Stimulated activated naive CD8-positive, alpha-beta T cell treated with anti-CD3 and anti-CD28 coated beads, Interleukin-15, amount 100 ng/mL, for 72 hours (primary cell): ENCODE results near the gene CYP4F22.
"Not testable (repeated sequence)": the region's sequence is repeated elsewhere in the genome, so short reads cannot be mapped to it uniquely, and the experiment has no call there.

ENCODE experiments used
- ATAC-seq: fragments of 150-1000 bp; cut with Tn5 transposase; 2 replicates; pipeline ENCODE4 v1.10.0; 2021; ENCODE audit warnings: mild to moderate bottlenecking, moderate library complexity
- DNase-seq, 2 donors: peaks; one replicate each; pipeline ENCODE4 v3.0.0; 2021 to 2022
- H3K27ac Mint-ChIP-seq, 2 donors: one replicate each; pipeline ENCODE4 v1.8.0; 2022; ENCODE audit warnings: mild to moderate bottlenecking in 2 of 2, mixed read lengths in 2 of 2, moderate library complexity in 2 of 2
- H3K27me3 Mint-ChIP-seq: one replicate; pipeline ENCODE4 v1.8.0; 2022; ENCODE audit warnings: mixed read lengths
- H3K4me1 Mint-ChIP-seq: one replicate; pipeline ENCODE4 v1.8.0; 2022; ENCODE audit warnings: mild to moderate bottlenecking, mixed read lengths
- H3K4me3 Mint-ChIP-seq, 2 donors: one replicate each; pipeline ENCODE4 v1.8.0; 2022; ENCODE audit warnings: mild to moderate bottlenecking in 2 of 2, mixed read lengths in 2 of 2, moderate library complexity in 1 of 2
- H3K9me3 Mint-ChIP-seq, 2 donors: one replicate each; pipeline ENCODE4 v1.8.0; 2022; ENCODE audit warnings: mixed read lengths in 2 of 2

Gene CYP4F22

DNA sequence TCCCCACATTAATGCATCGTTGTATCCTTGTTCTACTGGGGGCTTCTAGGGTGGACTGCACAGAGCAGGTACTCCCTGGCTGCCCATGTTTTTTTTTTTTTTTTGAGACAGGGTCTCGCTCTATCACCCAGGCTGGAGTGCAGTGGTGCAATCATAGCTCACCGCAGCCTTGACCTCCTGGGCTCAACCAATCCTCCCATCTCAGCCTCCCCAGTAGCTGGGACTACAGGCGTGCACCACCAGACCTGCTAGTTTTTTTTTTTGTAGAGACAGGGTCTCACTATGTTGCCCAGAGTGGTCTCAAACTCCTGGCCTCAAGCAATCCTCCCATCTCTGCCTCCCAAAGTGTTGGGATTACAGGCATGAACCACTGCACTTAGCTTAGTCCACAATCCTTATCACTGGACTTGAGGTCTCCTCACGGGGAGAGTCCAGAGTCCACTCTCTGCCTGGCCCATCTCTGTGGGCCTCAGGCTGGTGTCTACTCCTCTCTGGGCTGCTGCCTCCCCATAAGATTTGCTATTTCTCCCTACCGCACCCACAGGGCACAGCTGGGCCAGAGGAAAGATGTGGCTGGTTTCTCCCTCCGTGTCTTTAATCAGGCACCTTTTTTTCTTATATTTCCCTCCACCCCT is 56.3 kb downstream of the CYP4F22 start:
- Mint-ChIP-seq H3K27ac (no peak overlapping the region), H3K27me3 (peaks cover 52% of the 10 kb centered on the region), H3K9me3 (no peaks in the 10 kb centered on the region), H3K4me3 (no peak overlapping the region), H3K4me1 (no peaks in the 10 kb centered on the region)
- ATAC-seq (no peak), DNase-seq (no peak)

GRCh38 chr19:15570420-15570819 is 62.1 kb downstream of the CYP4F22 start:
- Mint-ChIP-seq H3K9me3 (no peaks in the 10 kb centered on the region), H3K4me1 (no peaks in the 10 kb centered on the region), H3K27ac (no peak overlapping the region), H3K27me3 (peaks cover 47% of the 10 kb centered on the region), H3K4me3 (no peak overlapping the region)
- no peak for ATAC-seq
- no peak for DNase-seq

DNA sequence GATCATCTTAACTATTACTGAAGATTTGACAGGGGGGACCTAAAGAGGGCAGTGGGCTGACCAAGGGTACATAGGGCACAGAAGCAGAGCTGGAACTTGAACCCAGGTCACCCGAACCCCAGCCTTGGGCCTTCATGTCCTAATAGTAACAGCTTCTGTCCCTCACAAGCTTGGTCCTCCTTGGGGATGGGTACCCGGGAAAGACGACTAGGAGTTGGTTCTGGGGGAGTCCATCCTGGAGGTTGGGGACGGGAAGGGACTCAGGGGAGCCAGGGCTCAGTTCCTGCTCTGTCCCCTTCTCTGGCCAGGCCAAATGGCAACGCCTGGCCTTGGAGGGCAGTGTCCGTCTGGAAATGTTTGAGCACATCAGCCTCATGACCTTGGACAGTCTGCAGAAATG is 67.1 kb downstream of the CYP4F22 start:
- Mint-ChIP-seq H3K27me3 (peaks cover 16% of the 10 kb centered on the region), H3K27ac (peak overlapping the region in 1 of 2 donors; percentile 10), H3K4me3 (no peak overlapping the region), H3K9me3 (no peaks in the 10 kb centered on the region), H3K4me1 (no peaks in the 10 kb centered on the region)
- ATAC-seq: no peak
- DNase-seq: no peak

DNA sequence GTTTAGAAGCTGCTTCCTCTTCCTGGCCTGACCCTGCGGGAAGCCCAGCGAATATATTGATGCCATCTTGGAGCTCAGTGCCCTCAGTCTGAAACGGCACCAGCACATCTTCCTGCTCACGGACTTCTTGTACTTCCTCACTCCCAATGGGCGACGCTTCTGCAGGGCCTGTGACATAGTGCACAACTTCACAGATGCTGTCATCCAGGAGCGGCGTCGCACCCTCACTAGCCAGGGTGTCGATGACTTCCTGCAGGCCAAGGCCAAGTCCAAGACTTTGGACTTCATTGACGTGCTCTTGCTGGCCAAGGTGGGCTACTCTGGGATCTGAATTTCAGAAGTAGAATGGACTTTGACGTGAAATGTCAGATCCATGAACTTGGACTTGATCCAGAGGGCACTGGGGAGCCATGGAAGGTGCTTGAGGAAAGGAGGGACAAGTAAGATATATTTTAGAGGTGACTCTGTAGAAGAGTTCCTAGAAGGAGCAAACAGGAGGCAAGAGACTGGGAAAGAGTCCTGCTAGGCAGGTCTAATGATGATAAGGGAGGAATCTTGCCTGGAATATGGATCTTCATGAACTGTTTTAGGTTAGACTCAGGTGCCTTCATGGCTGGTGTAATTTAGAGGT is 68.3 kb downstream of the CYP4F22 start:
- H3K4me3 Mint-ChIP-seq: no peak overlapping the region
- DNase-seq (no peak), ATAC-seq (no peak)
- no peak overlapping the region for H3K27ac Mint-ChIP-seq
- no peaks in the 10 kb centered on the region for H3K9me3 Mint-ChIP-seq
- H3K4me1 Mint-ChIP-seq: no peaks in the 10 kb centered on the region
- peaks cover 17% of the 10 kb centered on the region for H3K27me3 Mint-ChIP-seq

- DNase-seq (no peak), ATAC-seq (no peak)
- H3K4me1 Mint-ChIP-seq: no peaks in the 10 kb centered on the region
- H3K9me3 Mint-ChIP-seq: no peaks in the 10 kb centered on the region
- H3K4me3 Mint-ChIP-seq: no peak overlapping the region
- H3K27me3 Mint-ChIP-seq: peaks cover 16% of the 10 kb centered on the region
- H3K27ac Mint-ChIP-seq: no peak overlapping the region
Observed at GRCh38 chr19:15577184-15577771, 69.0 kb downstream of the CYP4F22 start.

- H3K4me3 Mint-ChIP-seq: no peak overlapping the region
- ATAC-seq: no peak
- H3K27me3 Mint-ChIP-seq: peaks cover 35% of the 10 kb centered on the region
- no peak overlapping the region for H3K27ac Mint-ChIP-seq
- no peak for DNase-seq
- H3K9me3 Mint-ChIP-seq: no peaks in the 10 kb centered on the region
- peaks cover 9% of the 10 kb centered on the region for H3K4me1 Mint-ChIP-seq
Observed at GRCh38 chr19:15583346-15583745, 75.0 kb downstream of the CYP4F22 start.

GRCh38 chr19:15584095-15584494 is 75.8 kb downstream of the CYP4F22 start:
- DNase-seq: no peak
- ATAC-seq: no peak
- Mint-ChIP-seq H3K4me3 (peak overlapping the region; percentile 59 to 72), H3K4me1 (peaks cover 9% of the 10 kb centered on the region), H3K27ac (no peak overlapping the region), H3K27me3 (peaks cover 35% of the 10 kb centered on the region), H3K9me3 (no peaks in the 10 kb centered on the region)

GRCh38 chr19:15584541-15585115 is 76.3 kb downstream of the CYP4F22 start:
- peak; percentile 78 to 81 for DNase-seq
- peak overlapping the region; percentile 59 to 72 for H3K4me3 Mint-ChIP-seq

GRCh38 chr19:15587663-15588062 is 79.3 kb downstream of the CYP4F22 start:
- DNase-seq (no peak), ATAC-seq (no peak)
- H3K4me3 Mint-ChIP-seq: no peak overlapping the region
- H3K27ac Mint-ChIP-seq: no peak overlapping the region
- H3K27me3 Mint-ChIP-seq: peaks cover 30% of the 10 kb centered on the region
- H3K9me3 Mint-ChIP-seq: peaks cover 0 to 4% of the 10 kb centered on the region in 2 donors
- H3K4me1 Mint-ChIP-seq: peaks cover 9% of the 10 kb centered on the region

More at GRCh38 chr19:15584541-15585115, 76.3 kb downstream of the CYP4F22 start:
- peaks cover 35% of the 10 kb centered on the region for H3K27me3 Mint-ChIP-seq
- peaks cover 9% of the 10 kb centered on the region for H3K4me1 Mint-ChIP-seq
- no peak overlapping the region for H3K27ac Mint-ChIP-seq
- ATAC-seq: peak; percentile 94
- no peaks in the 10 kb centered on the region for H3K9me3 Mint-ChIP-seq

DNA sequence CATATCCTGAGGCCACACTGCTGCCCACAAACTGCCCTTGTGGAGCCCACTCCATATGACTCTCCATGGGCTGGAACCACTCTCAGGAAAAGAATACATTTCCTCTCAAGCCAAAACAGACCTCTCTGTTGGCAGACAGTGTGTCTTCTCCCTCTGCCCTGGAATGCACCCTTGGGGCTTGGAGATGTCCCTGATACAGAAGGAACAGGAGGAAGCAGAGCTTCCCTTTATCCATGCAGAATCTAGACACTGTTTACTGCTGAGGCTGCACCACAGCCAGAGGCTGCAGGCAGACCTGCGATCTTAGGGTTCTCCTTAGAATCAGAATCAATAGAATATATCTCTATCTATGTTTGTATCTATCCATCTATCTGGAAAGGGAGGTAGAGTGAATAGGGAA is 79.9 kb downstream of the CYP4F22 start:
- peaks cover 9% of the 10 kb centered on the region for H3K4me1 Mint-ChIP-seq
- H3K27ac Mint-ChIP-seq: no peak overlapping the region
- peaks cover 0 to 4% of the 10 kb centered on the region in 2 donors for H3K9me3 Mint-ChIP-seq
- ATAC-seq (no peak), DNase-seq (no peak)
- H3K27me3 Mint-ChIP-seq: peaks cover 31% of the 10 kb centered on the region
- no peak overlapping the region for H3K4me3 Mint-ChIP-seq

GRCh38 chr19:15589760-15590451 is 81.6 kb downstream of the CYP4F22 start:
- no peak for DNase-seq
- ATAC-seq: no peak
- H3K27ac Mint-ChIP-seq: no peak overlapping the region
- H3K27me3 Mint-ChIP-seq: peaks cover 33% of the 10 kb centered on the region
- H3K4me3 Mint-ChIP-seq: no peak overlapping the region
- peaks cover under 1% of the 10 kb centered on the region for H3K4me1 Mint-ChIP-seq
- H3K9me3 Mint-ChIP-seq: peaks cover 0 to 4% of the 10 kb centered on the region in 2 donors

DNA sequence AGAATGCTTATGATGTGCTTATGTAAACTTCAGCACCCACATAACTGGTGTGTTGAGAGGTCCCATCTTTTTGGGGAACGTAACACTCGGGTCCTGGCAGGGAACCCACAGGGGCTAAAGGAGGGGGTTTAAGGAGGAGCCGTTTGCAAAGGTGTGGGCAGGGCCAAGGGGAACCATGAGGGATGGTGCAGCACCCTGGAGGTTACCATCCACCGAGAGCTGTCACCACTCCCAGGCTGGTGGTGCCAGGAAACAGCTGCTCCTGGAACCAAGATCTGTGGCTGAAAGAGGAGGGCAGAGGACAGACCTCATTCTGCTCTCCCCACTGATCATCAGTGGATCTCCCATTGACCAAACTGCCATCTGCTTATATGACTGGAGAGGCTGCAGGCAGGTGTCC is 83.5 kb downstream of the CYP4F22 start:
- peaks cover 50% of the 10 kb centered on the region for H3K27me3 Mint-ChIP-seq
- peaks cover 0 to 9% of the 10 kb centered on the region in 2 donors for H3K9me3 Mint-ChIP-seq
- no peak overlapping the region for H3K27ac Mint-ChIP-seq
- ATAC-seq: no peak
- DNase-seq: no peak
- H3K4me1 Mint-ChIP-seq: no peaks in the 10 kb centered on the region
- H3K4me3 Mint-ChIP-seq: no peak overlapping the region

DNA sequence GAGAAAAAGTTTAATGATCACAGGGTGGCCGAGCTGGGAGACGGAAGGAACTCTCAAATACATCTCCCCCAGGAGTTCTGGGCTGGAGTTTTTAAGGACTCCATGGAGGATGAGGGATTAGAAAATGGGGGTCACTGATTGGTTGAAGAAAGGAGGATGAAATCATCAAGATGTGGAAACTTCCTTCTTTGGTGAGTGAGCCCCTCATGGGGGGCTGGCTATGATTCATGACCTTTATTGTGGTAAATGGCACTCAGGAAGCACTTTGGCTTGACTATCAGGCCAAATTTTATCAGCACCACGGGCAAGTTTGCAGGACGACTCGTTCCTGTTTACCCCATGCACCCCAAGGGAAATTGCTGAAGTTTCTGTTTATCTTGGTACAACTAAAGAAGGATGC is 84.2 kb downstream of the CYP4F22 start:
- DNase-seq, H3K4me3 Mint-ChIP-seq, H3K27ac Mint-ChIP-seq, ATAC-seq, H3K9me3 Mint-ChIP-seq, H3K4me1 Mint-ChIP-seq: not testable (repeated sequence)
- peaks cover 50% of the 10 kb centered on the region for H3K27me3 Mint-ChIP-seq

DNA sequence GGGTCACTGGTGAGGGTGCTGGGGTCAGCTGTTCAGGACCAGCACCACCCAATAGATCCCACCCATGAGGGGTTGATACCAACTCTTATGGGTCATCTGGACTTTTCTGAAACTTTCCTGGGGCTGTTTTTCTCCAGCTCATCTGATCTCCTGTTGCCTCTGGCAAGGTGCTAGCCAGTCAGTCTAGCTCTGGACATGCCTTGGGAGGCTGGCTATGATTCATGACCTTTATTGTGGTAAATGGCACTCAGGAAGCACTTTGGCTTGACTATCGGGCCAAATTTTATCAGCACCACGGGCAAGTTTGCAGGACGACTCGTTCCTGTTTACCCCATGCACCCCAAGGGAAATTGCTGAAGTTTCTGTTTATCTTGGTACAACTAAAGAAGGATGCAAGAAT is 85.4 kb downstream of the CYP4F22 start:
- not testable (repeated sequence) for DNase-seq, H3K27ac Mint-ChIP-seq, ATAC-seq, H3K4me3 Mint-ChIP-seq, H3K4me1 Mint-ChIP-seq, H3K9me3 Mint-ChIP-seq
- H3K27me3 Mint-ChIP-seq: peaks cover 50% of the 10 kb centered on the region

DNA sequence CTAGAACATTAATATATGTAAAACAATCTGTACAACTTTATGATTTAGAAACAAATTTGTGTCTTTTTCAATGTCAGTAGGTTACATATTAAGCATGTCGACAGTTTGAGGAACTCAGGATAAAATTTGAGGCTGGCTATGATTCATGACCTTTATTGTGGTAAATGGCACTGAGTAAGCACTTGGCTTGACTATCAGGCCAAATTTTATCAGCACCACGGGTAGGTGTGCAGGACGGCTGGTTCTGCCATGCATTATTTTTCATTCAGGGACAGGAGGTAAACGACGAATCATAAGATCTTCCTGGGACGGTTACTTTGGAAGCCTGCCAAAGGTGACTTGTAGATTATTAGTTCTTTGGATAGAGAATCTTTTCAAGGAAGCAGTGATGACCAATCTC is 86.7 kb downstream of the CYP4F22 start:
- Mint-ChIP-seq H3K27me3 (peaks cover 50% of the 10 kb centered on the region), H3K9me3 (peaks cover 0 to 9% of the 10 kb centered on the region in 2 donors), H3K4me1 (no peaks in the 10 kb centered on the region), H3K27ac (no peak overlapping the region), H3K4me3 (no peak overlapping the region)
- ATAC-seq: no peak
- no peak for DNase-seq
